Loucy (cell line): ENCODE measurements around the gene GPA33.

Source experiments
- CTCF ChIP-seq: fragments of 200-600 bp; sonication (generic); conservative IDR thresholded peaks from 2 replicates; pipeline ENCODE4 v1.5.1; 2014; ENCODE audit warnings: mild to moderate bottlenecking, antibody characterized with exemption, low read length
- EZH2phosphoT487 ChIP-seq: fragments of 200-600 bp; IDR thresholded peaks from 2 replicates; pipeline ENCODE4 v1.6.1; 2018; ENCODE audit warnings: antibody characterized with exemption, mild to moderate bottlenecking, moderate library complexity, borderline replicate concordance

GRCh38 chr1:167117225-167117624 lies 27.0 kb upstream of the GPA33 start:
- TF ChIP-seq CTCF (no peak), EZH2phosphoT487 (no peak)
